Measurements from ENCODE around the gene POLN.

GRCh38 chr4:2163311-2163821, 78.6 kb downstream of the POLN start:
- no peak for TF ChIP-seq EZH2 (IDR thresholded peaks at IDR 0.05)
- TF ChIP-seq POLR2AphosphoS5 (IDR thresholded peaks at IDR 0.05; ENCODE audit: borderline replicate concordance, low read depth, low read length): no peak

Measured in SK-N-MC (cell line).